IMR-90 (cell line): Measurements from ENCODE around the gene THOC6. TPM values are rescaled to one million over a fixed set of nuclear protein-coding genes. Genes with fewer than 3 reads are reported as not detected.

Experiments used
- ATAC-seq: fragments of 200-7000 bp; cut with Tn5 transposase; 2 replicates; pipeline ENCODE4 v1.9.1; 2020; ENCODE audit warnings: low read depth, mild to moderate bottlenecking, moderate library complexity
- BruUV-seq: library from RNA; stranded (reverse); fragments of 400-500 nt; replicated peaks from 2 replicates; lab custom pipeline; 2021; lab: Mats Ljungman, UMichigan
- CTCF ChIA-PET: fragments of 300-600 bp; formaldehyde crosslinking; extraction: SDS; loops from one replicate; lab custom pipeline; 2021; ENCODE audit warnings: antibody characterized with exemption; lab: Yijun Ruan, JAX
- POLR2A ChIA-PET: fragments of 300-600 bp; sonication (Branson Sonifier 250); formaldehyde crosslinking; loops from one replicate; lab custom pipeline; 2022; ENCODE audit warnings: antibody characterized with exemption; ENCODE audit not compliant: unreplicated experiment; lab: Charles Lee
- DNase-seq: peaks from one replicate; pipeline ENCODE4 v3.0.0; 2013
- H2AFZ ChIP-seq: replicated peaks from 2 replicates; pipeline ENCODE3; 2013; ENCODE audit warnings: low read length, mild to moderate bottlenecking; ENCODE audit not compliant: poor library complexity
- H2AK5ac ChIP-seq: 2 replicates; pipeline ENCODE4 v1.6.1; 2013; ENCODE audit warnings: low read depth, low read length, inconsistent platforms
- H2AK9ac ChIP-seq: replicated peaks from 2 replicates; pipeline ENCODE3; 2013; ENCODE audit warnings: mild to moderate bottlenecking, low read depth, low read length, moderate library complexity; ENCODE audit not compliant: poor library complexity
- H2BK120ac ChIP-seq: 2 replicates; pipeline ENCODE4 v1.6.1; 2013; ENCODE audit warnings: low read depth, low read length, inconsistent platforms
- H2BK15ac ChIP-seq: 3 replicates; pipeline ENCODE4 v1.6.1; 2013; ENCODE audit warnings: low read depth, low read length, inconsistent platforms
- H2BK20ac ChIP-seq: 2 replicates; pipeline ENCODE4 v1.6.1; 2013; ENCODE audit warnings: low read depth, mild to moderate bottlenecking, inconsistent platforms, low read length, moderate library complexity
- H2BK5ac ChIP-seq: 2 replicates; pipeline ENCODE4 v1.6.1; 2013; ENCODE audit warnings: mild to moderate bottlenecking, low read depth, low read length, inconsistent platforms; ENCODE audit not compliant: poor library complexity, severe bottlenecking
- H3K14ac ChIP-seq: replicated peaks from 2 replicates; pipeline ENCODE4 v1.6.1; 2013; ENCODE audit warnings: low read depth, low read length, inconsistent platforms
- H3K18ac ChIP-seq: 2 replicates; pipeline ENCODE4 v1.6.1; 2013; ENCODE audit warnings: low read depth, low read length, control low read depth
- H3K23ac ChIP-seq: 2 replicates; pipeline ENCODE4 v1.6.1; 2013; ENCODE audit warnings: low read depth, low read length, inconsistent platforms
- H3K27ac ChIP-seq: 2 replicates; pipeline ENCODE4 v1.5.1; 2013; ENCODE audit warnings: mild to moderate bottlenecking, control low read depth, low read length; ENCODE audit not compliant: insufficient read depth
- H3K27me3 ChIP-seq: 2 replicates; pipeline ENCODE4 v1.6.1; 2013; ENCODE audit warnings: low read length; ENCODE audit not compliant: control insufficient read depth, insufficient read depth
- H3K36me3 ChIP-seq: 2 replicates; pipeline ENCODE4 v1.6.1; 2013; ENCODE audit warnings: low read length, mixed read lengths; ENCODE audit not compliant: control insufficient read depth, insufficient read depth
- H3K4ac ChIP-seq: 2 replicates; pipeline ENCODE4 v1.6.1; 2013; ENCODE audit warnings: low read depth, low read length, inconsistent platforms
- H3K4me1 ChIP-seq: 2 replicates; pipeline ENCODE4 v1.6.1; 2013; ENCODE audit warnings: low read length, mixed read lengths; ENCODE audit not compliant: control insufficient read depth, insufficient read depth
- H3K4me2 ChIP-seq: 2 replicates; pipeline ENCODE4 v1.6.1; 2013; ENCODE audit warnings: low read depth, mild to moderate bottlenecking, control low read depth, low read length, moderate library complexity
- H3K4me3 ChIP-seq: 2 replicates; pipeline ENCODE4 v1.5.1; 2013; ENCODE audit warnings: low read depth, mild to moderate bottlenecking, control low read depth, low read length, moderate library complexity; ENCODE audit not compliant: insufficient read depth
- H3K56ac ChIP-seq: 2 replicates; pipeline ENCODE4 v1.6.1; 2013; ENCODE audit warnings: low read length, inconsistent platforms; ENCODE audit not compliant: insufficient read depth; ENCODE audit errors: extremely low read depth
- H3K79me1 ChIP-seq, 2 experiments: 2 replicates each; pipeline ENCODE4 v1.6.1; 2013; ENCODE audit warnings: low read length in 2 of 2, inconsistent platforms in 1 of 2, low read depth in 1 of 2
- H3K9ac ChIP-seq: 2 replicates; pipeline ENCODE4 v1.6.1; 2013; ENCODE audit warnings: low read depth, low read length, control low read depth
- H3K9me1 ChIP-seq: 2 replicates; pipeline ENCODE4 v1.6.1; 2013; ENCODE audit warnings: low read length, inconsistent platforms; ENCODE audit not compliant: insufficient read depth
- H3K9me3 ChIP-seq: 2 replicates; pipeline ENCODE4 v1.6.1; 2013; ENCODE audit warnings: low read length; ENCODE audit not compliant: control insufficient read depth, insufficient read depth
- H4K20me1 ChIP-seq: 2 replicates; pipeline ENCODE4 v1.6.1; 2013; ENCODE audit warnings: low read length, inconsistent platforms; ENCODE audit not compliant: insufficient read depth
- H4K5ac ChIP-seq: 2 replicates; pipeline ENCODE4 v1.6.1; 2013; ENCODE audit warnings: mild to moderate bottlenecking, low read depth, low read length, control low read depth
- H4K8ac ChIP-seq, 2 experiments: 2 replicates each; pipeline ENCODE4 v1.6.1; 2013; ENCODE audit warnings: low read depth in 2 of 2, low read length in 2 of 2, control low read depth in 1 of 2, inconsistent platforms in 1 of 2
- H4K91ac ChIP-seq: 2 replicates; pipeline ENCODE4 v1.6.1; 2013; ENCODE audit warnings: low read depth, low read length, inconsistent platforms; ENCODE audit not compliant: insufficient read depth
- BHLHE40 ChIP-seq: fragments of 150-350 bp; IDR thresholded peaks from 2 replicates; pipeline ENCODE4 v1.6.1; 2016; ENCODE audit warnings: mild to moderate bottlenecking, low read depth, low read length
- CHD1 ChIP-seq: IDR thresholded peaks from 2 replicates; pipeline ENCODE4 v1.6.1; 2012; ENCODE audit warnings: low read depth, low read length, improper control_type of control experiment
- ELK1 ChIP-seq: fragments of 150-350 bp; IDR thresholded peaks from 2 replicates; pipeline ENCODE4 v1.6.1; 2016; ENCODE audit warnings: low read depth, mild to moderate bottlenecking, low read length, moderate library complexity, borderline replicate concordance
- MAFK ChIP-seq: IDR thresholded peaks from 2 replicates; pipeline ENCODE4 v1.6.1; 2012; ENCODE audit warnings: low read depth, low read length, improper control_type of control experiment
- MXI1 ChIP-seq: IDR thresholded peaks from 2 replicates; pipeline ENCODE4 v1.6.1; 2012; ENCODE audit warnings: low read depth, mild to moderate bottlenecking, low read length, moderate library complexity, borderline replicate concordance
- RFX5 ChIP-seq: IDR thresholded peaks from 2 replicates; pipeline ENCODE4 v1.8.0; 2012; ENCODE audit warnings: low read depth, mild to moderate bottlenecking, low read length, moderate library complexity
- WGBS, 2 experiments: methylation state at CpG; one replicate each; pipeline versions ENCODE4 v1.1.5 to v1.1.7; 2013; ENCODE audit warnings: missing lambda C conversion rate in 2 of 2; ENCODE audit not compliant: insufficient read length in 1 of 2; ENCODE audit errors: extremely low coverage in 2 of 2; 5-methylcytosine and 5-hydroxymethylcytosine counted together
- dilution Hi-C: fragments of 300-500 bp; cut with HindIII; formaldehyde crosslinking; loops from one replicate; pipeline ENCODE4 v1.14.3; 2018; ENCODE audit warnings: low sequenced_read_pairs; ENCODE audit not compliant: unreplicated experiment
- in situ Hi-C: fragments of 300-500 bp; cut with MboI; formaldehyde crosslinking; loops from 3 replicates; pipeline ENCODE4 v1.14.3; 2019; ENCODE audit warnings: low sequenced_read_pairs, inconsistent platforms, mixed read lengths
- intact Hi-C: fragments of 100-400 bp; cut with micrococcal nuclease; formaldehyde crosslinking; loops from 2 replicates; pipeline ENCODE4 v1.10.0; 2022
- polyA plus RNA-seq, 3 experiments: library from polyadenylated mRNA; depleted of rRNA; stranded (reverse); fragments of >200 nt; gene quantifications; 2 replicates each; pipeline ENCODE4 v1.2.3, GENCODE V29; 2012; ENCODE audit warnings: low replicate concordance in 1 of 3
- total RNA-seq: library from RNA; depleted of rRNA; stranded (reverse); fragments of >200 nt; gene quantifications from 2 replicates; pipeline ENCODE4 v1.2.3, GENCODE V29; 2012
- TF ChIP-seq, protein P1 (sequence below): fragments of 150-350 bp; IDR thresholded peaks from 2 replicates; pipeline ENCODE4 v1.6.1; 2017; ENCODE audit warnings: mild to moderate bottlenecking, antibody characterized with exemption, low read length, low read depth

Gene THOC6
- total and polyA plus RNA-seq, 2 of the 4 experiments (the other 2 are of a cell fraction): 16.8 to 23.1 TPM

- no CpG with 5 or more reads among the region's 10 CpGs for WGBS, 2 experiments
- Histone ChIP-seq H4K91ac (no peak overlapping the region), H2BK15ac (no peak overlapping the region), H3K9me3 (no peaks in the 10 kb centered on the region), H4K20me1 (no peaks in the 10 kb centered on the region), H4K5ac (no peak overlapping the region), H3K18ac (no peak overlapping the region), H2BK120ac (no peak overlapping the region), H3K4me3 (no peak overlapping the region), H2BK5ac (no peak overlapping the region), H2BK20ac (no peak overlapping the region), H3K27me3 (peaks cover 28% of the 10 kb centered on the region), H3K4ac (no peak overlapping the region), H3K56ac (no peak overlapping the region), H3K79me1 (no peaks in the 10 kb centered on the region), H3K9ac (no peak overlapping the region), H3K36me3 (no peaks in the 10 kb centered on the region), H4K8ac (no peak overlapping the region), H2AK9ac (no peak overlapping the region), H3K14ac (no peak overlapping the region), H2AK5ac (no peak overlapping the region), H2AFZ (no peak overlapping the region), H3K9me1 (no peaks in the 10 kb centered on the region), H3K27ac (no peak overlapping the region), H3K4me1 (no peaks in the 10 kb centered on the region), H3K4me2 (no peak overlapping the region), H3K23ac (no peak overlapping the region)
- no peak for DNase-seq
- dilution Hi-C loops (no loop called here), in situ Hi-C loops (no loop called here), intact Hi-C loops (no loop called here)
- TF ChIP-seq, protein P1, sequence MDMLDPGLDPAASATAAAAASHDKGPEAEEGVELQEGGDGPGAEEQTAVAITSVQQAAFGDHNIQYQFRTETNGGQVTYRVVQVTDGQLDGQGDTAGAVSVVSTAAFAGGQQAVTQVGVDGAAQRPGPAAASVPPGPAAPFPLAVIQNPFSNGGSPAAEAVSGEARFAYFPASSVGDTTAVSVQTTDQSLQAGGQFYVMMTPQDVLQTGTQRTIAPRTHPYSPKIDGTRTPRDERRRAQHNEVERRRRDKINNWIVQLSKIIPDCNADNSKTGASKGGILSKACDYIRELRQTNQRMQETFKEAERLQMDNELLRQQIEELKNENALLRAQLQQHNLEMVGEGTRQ: no peak
- no peak for TF ChIP-seq CHD1
- TF ChIP-seq ELK1: no peak
- TF ChIP-seq RFX5: no peak
- no peak for TF ChIP-seq BHLHE40
- TF ChIP-seq MAFK: no peak
- TF ChIP-seq MXI1: no peak
- ChIA-PET POLR2A (no interaction called here), CTCF (no interaction called here)
- no peak for ATAC-seq
- no TSS peak for BruUV-seq
Measured at GRCh38 chr16:2990891-2991290, 32.9 kb upstream of the THOC6 start.
